Stimulated activated CD4-positive, alpha-beta T cell treated with anti-CD3 and anti-CD28 coated beads, Interleukin-4, amount 100 ng/mL, for 4 hours (primary cell): ENCODE results near the gene RBM11.

ENCODE experiments used
- DNase-seq, 2 experiments: peaks; one replicate each; pipeline ENCODE4 v3.0.0-alpha.2; 2020

Gene RBM11

GRCh38 chr21:14271641-14272040, 55.7 kb downstream of the RBM11 start:
- DNase-seq: no peak

- DNase-seq: no peak
Measured at GRCh38 chr21:14273736-14274538, 58.0 kb downstream of the RBM11 start.

- DNase-seq: no peak
Measured at GRCh38 chr21:14275702-14276205, 59.8 kb downstream of the RBM11 start.
